Trophoblast cell (in vitro differentiated cells and primary cell): ENCODE measurements around the gene C12orf76.

Experiments
- DNase-seq, 2 donors: peaks; one replicate each; pipeline ENCODE4 v3.0.0-alpha.2; 2016
- H2AFZ ChIP-seq: 2 replicates; pipeline ENCODE4 v1.6.1; 2013; ENCODE audit warnings: low read length, moderate library complexity, mild to moderate bottlenecking; ENCODE audit not compliant: insufficient read depth, poor library complexity
- H2AK5ac ChIP-seq: 2 replicates; pipeline ENCODE4 v1.6.1; 2013; ENCODE audit warnings: mild to moderate bottlenecking, low read length
- H2BK120ac ChIP-seq: 2 replicates; pipeline ENCODE4 v1.6.1; 2013; ENCODE audit warnings: low read length, mild to moderate bottlenecking, moderate library complexity; ENCODE audit not compliant: insufficient read depth, poor library complexity
- H2BK12ac ChIP-seq: 2 replicates; pipeline ENCODE4 v1.6.1; 2013; ENCODE audit warnings: mild to moderate bottlenecking, low read length, moderate library complexity
- H2BK5ac ChIP-seq: 2 replicates; pipeline ENCODE4 v1.6.1; 2013; ENCODE audit warnings: low read length, low read depth, moderate library complexity, mild to moderate bottlenecking; ENCODE audit not compliant: poor library complexity
- H3K14ac ChIP-seq: 2 replicates; pipeline ENCODE4 v1.6.1; 2013; ENCODE audit warnings: mild to moderate bottlenecking, low read length
- H3K18ac ChIP-seq: 2 replicates; pipeline ENCODE4 v1.6.1; 2013; ENCODE audit warnings: mild to moderate bottlenecking, low read length
- H3K23ac ChIP-seq: 2 replicates; pipeline ENCODE4 v1.6.1; 2013; ENCODE audit warnings: low read length
- H3K27ac ChIP-seq: 2 replicates; pipeline ENCODE4 v1.5.1; 2013; ENCODE audit warnings: low read depth, mild to moderate bottlenecking, inconsistent platforms, low read length, moderate library complexity
- H3K27me3 ChIP-seq: 2 replicates; pipeline ENCODE4 v1.6.1; 2013; ENCODE audit warnings: inconsistent platforms, mild to moderate bottlenecking, low read length, moderate library complexity; ENCODE audit not compliant: insufficient read depth
- H3K36me3 ChIP-seq, 2 experiments: 1 replicate in 1 of 2; 2 replicates in 1 of 2; pipeline ENCODE4 v1.6.1; 2013; ENCODE audit warnings: low read length in 2 of 2, mild to moderate bottlenecking in 2 of 2, moderate library complexity in 1 of 2; ENCODE audit not compliant: insufficient read depth in 2 of 2, control insufficient read depth in 1 of 2
- H3K4ac ChIP-seq: 2 replicates; pipeline ENCODE4 v1.6.1; 2013; ENCODE audit warnings: low read depth, mild to moderate bottlenecking, low read length, moderate library complexity
- H3K4me1 ChIP-seq, 2 experiments: 1 replicate in 1 of 2; 2 replicates in 1 of 2; pipeline ENCODE4 v1.6.1; 2013; ENCODE audit warnings: low read length in 2 of 2, mild to moderate bottlenecking in 2 of 2, moderate library complexity in 1 of 2; ENCODE audit not compliant: insufficient read depth in 2 of 2, control insufficient read depth in 1 of 2
- H3K4me2 ChIP-seq: 2 replicates; pipeline ENCODE4 v1.6.1; 2013; ENCODE audit warnings: inconsistent platforms, mild to moderate bottlenecking, low read length, moderate library complexity
- H3K4me3 ChIP-seq: 2 replicates; pipeline ENCODE4 v1.5.1; 2013; ENCODE audit warnings: mild to moderate bottlenecking, low read depth, low read length, inconsistent platforms
- H3K79me1 ChIP-seq: one replicate; pipeline ENCODE4 v1.6.1; 2013; ENCODE audit warnings: low read length
- H3K79me2 ChIP-seq: 2 replicates; pipeline ENCODE4 v1.6.1; 2013; ENCODE audit warnings: low read length, mild to moderate bottlenecking; ENCODE audit not compliant: control insufficient read depth, insufficient read depth, poor library complexity
- H3K9ac ChIP-seq: 2 replicates; pipeline ENCODE4 v1.6.1; 2013; ENCODE audit warnings: mild to moderate bottlenecking, low read length
- H3K9me3 ChIP-seq: 2 replicates; pipeline ENCODE4 v1.6.1; 2013; ENCODE audit warnings: low read depth, mild to moderate bottlenecking, control low read depth, inconsistent platforms, low read length; ENCODE audit not compliant: insufficient read depth
- H4K12ac ChIP-seq: 2 replicates; pipeline ENCODE4 v1.6.1; 2013; ENCODE audit warnings: low read depth, mild to moderate bottlenecking, low read length, moderate library complexity
- H4K8ac ChIP-seq: 2 replicates; pipeline ENCODE4 v1.6.1; 2013; ENCODE audit warnings: low read depth, mild to moderate bottlenecking, low read length, moderate library complexity
- H4K91ac ChIP-seq: one replicate; pipeline ENCODE4 v1.6.1; 2013; ENCODE audit warnings: low read depth, mild to moderate bottlenecking, low read length, moderate library complexity
- WGBS: extraction: QIAGEN DNeasy Blood & Tissue Kit; methylation state at CpG from one replicate; pipeline ENCODE4 v1.1.7; 2013; ENCODE audit warnings: missing lambda C conversion rate; ENCODE audit not compliant: insufficient read length, insufficient coverage; ENCODE audit errors: extremely low coverage; 5-methylcytosine and 5-hydroxymethylcytosine counted together

The C12orf76 gene

GRCh38 chr12:110020956-110021355 lies 27.4 kb downstream of the C12orf76 start:
- DNase-seq: no peak
- H3K4me1 ChIP-seq: no peaks in the 10 kb centered on the region
- H4K8ac ChIP-seq: no peak overlapping the region
- no peak overlapping the region for H3K9ac ChIP-seq
- H3K4me3 ChIP-seq: no peak overlapping the region
- no peak overlapping the region for H2AFZ ChIP-seq
- no peaks in the 10 kb centered on the region for H3K27me3 ChIP-seq
- H3K9me3 ChIP-seq: no peaks in the 10 kb centered on the region
- no peak overlapping the region for H3K18ac ChIP-seq
- no peak overlapping the region for H2BK12ac ChIP-seq
- H2AK5ac ChIP-seq: no peak overlapping the region
- no peak overlapping the region for H4K12ac ChIP-seq
- no peak overlapping the region for H3K4ac ChIP-seq
- no peak overlapping the region for H2BK5ac ChIP-seq
- no peak overlapping the region for H3K27ac ChIP-seq
- H3K4me2 ChIP-seq: no peak overlapping the region
- no peaks in the 10 kb centered on the region for H3K79me2 ChIP-seq
- no peaks in the 10 kb centered on the region for H3K79me1 ChIP-seq
- H2BK120ac ChIP-seq: no peak overlapping the region
- peaks cover 13 to 21% of the 10 kb centered on the region in 2 experiments for H3K36me3 ChIP-seq
- H3K23ac ChIP-seq: no peak overlapping the region
- H4K91ac ChIP-seq: no peak overlapping the region
- WGBS: no CpG with 5 or more reads among the region's 4 CpGs
- H3K14ac ChIP-seq: no peak overlapping the region

GRCh38 chr12:110015132-110015531 lies 33.2 kb downstream of the C12orf76 start:
- DNase-seq: no peak
- H2AFZ ChIP-seq: no peak overlapping the region

GRCh38 chr12:110012659-110013058 lies 35.7 kb downstream of the C12orf76 start:
- no peak overlapping the region for H2AFZ ChIP-seq
- no peak overlapping the region for H3K9ac ChIP-seq
- no peak overlapping the region for H4K91ac ChIP-seq
- H3K4me2 ChIP-seq: no peak overlapping the region
- H2AK5ac ChIP-seq: no peak overlapping the region
- H2BK12ac ChIP-seq: no peak overlapping the region
- peaks cover 2 to 9% of the 10 kb centered on the region in 2 experiments for H3K36me3 ChIP-seq
- H3K23ac ChIP-seq: no peak overlapping the region
- no peak overlapping the region for H3K14ac ChIP-seq
- no peaks in the 10 kb centered on the region for H3K9me3 ChIP-seq
- no peaks in the 10 kb centered on the region for H3K79me1 ChIP-seq
- no CpG with 5 or more reads among the region's 4 CpGs for WGBS
- no peak overlapping the region for H2BK120ac ChIP-seq
- H4K8ac ChIP-seq: no peak overlapping the region
- no peak overlapping the region for H3K18ac ChIP-seq
- H3K27me3 ChIP-seq: no peaks in the 10 kb centered on the region
- no peaks in the 10 kb centered on the region for H3K4me1 ChIP-seq
- H3K4ac ChIP-seq: no peak overlapping the region
- H3K79me2 ChIP-seq: no peaks in the 10 kb centered on the region
- H4K12ac ChIP-seq: no peak overlapping the region
- no peak overlapping the region for H3K4me3 ChIP-seq
- no peak for DNase-seq
- H2BK5ac ChIP-seq: no peak overlapping the region
- H3K27ac ChIP-seq: no peak overlapping the region

More at GRCh38 chr12:110015132-110015531, 33.2 kb downstream of the C12orf76 start:
- Histone ChIP-seq H4K12ac (no peak overlapping the region), H3K14ac (no peak overlapping the region), H2BK120ac (no peak overlapping the region), H2AK5ac (no peak overlapping the region), H3K23ac (no peak overlapping the region), H3K4me2 (no peak overlapping the region), H4K8ac (no peak overlapping the region), H3K18ac (no peak overlapping the region), H3K4me3 (no peak overlapping the region), H3K4me1 (no peaks in the 10 kb centered on the region), H3K9ac (no peak overlapping the region), H3K27me3 (no peaks in the 10 kb centered on the region), H3K79me2 (no peaks in the 10 kb centered on the region), H4K91ac (no peak overlapping the region), H3K4ac (no peak overlapping the region), H2BK12ac (no peak overlapping the region), H3K36me3 (peaks cover 12 to 13% of the 10 kb centered on the region in 2 experiments), H3K79me1 (no peaks in the 10 kb centered on the region), H2BK5ac (no peak overlapping the region), H3K27ac (no peak overlapping the region), H3K9me3 (no peaks in the 10 kb centered on the region)
- no CpG with 5 or more reads among the region's 2 CpGs for WGBS

- H2BK120ac ChIP-seq: no peak overlapping the region
- no peak overlapping the region for H2BK5ac ChIP-seq
- peaks cover 0 to 9% of the 10 kb centered on the region in 2 experiments for H3K36me3 ChIP-seq
- no peak overlapping the region for H3K4me3 ChIP-seq
- H4K12ac ChIP-seq: no peak overlapping the region
- peak; percentile 29 to 67 for DNase-seq
- no peaks in the 10 kb centered on the region for H3K27me3 ChIP-seq
- no CpG with 5 or more reads among the region's 6 CpGs for WGBS
- no peak overlapping the region for H3K4me2 ChIP-seq
- no peak overlapping the region for H4K8ac ChIP-seq
- no peak overlapping the region for H3K27ac ChIP-seq
- no peak overlapping the region for H3K18ac ChIP-seq
- H3K23ac ChIP-seq: no peak overlapping the region
- H4K91ac ChIP-seq: no peak overlapping the region
- H3K9me3 ChIP-seq: no peaks in the 10 kb centered on the region
- no peaks in the 10 kb centered on the region for H3K79me2 ChIP-seq
- no peak overlapping the region for H2AK5ac ChIP-seq
- H3K4me1 ChIP-seq: no peaks in the 10 kb centered on the region
- no peak overlapping the region for H2AFZ ChIP-seq
- no peak overlapping the region for H2BK12ac ChIP-seq
- H3K9ac ChIP-seq: no peak overlapping the region
- no peak overlapping the region for H3K4ac ChIP-seq
- H3K14ac ChIP-seq: no peak overlapping the region
- no peaks in the 10 kb centered on the region for H3K79me1 ChIP-seq
Measured at GRCh38 chr12:110012137-110012536, 36.2 kb downstream of the C12orf76 start.
